HL-60 (cell line): ENCODE measurements around the gene KRTAP10-9.

Source experiments
- DNase-seq, 2 experiments: peaks; one replicate each; pipeline ENCODE4 v3.0.0-alpha.2; 2010 to 2020; ENCODE audit warnings: low read depth in 1 of 2, low spot score in 1 of 2
- H3K27ac ChIP-seq: fragments of 250-450 bp; sonication (Bioruptor Pico); replicated peaks from 2 replicates; pipeline ENCODE4 v1.5.1; 2020; ENCODE audit warnings: mild to moderate bottlenecking, moderate library complexity
- H3K27me3 ChIP-seq: fragments of 250-450 bp; sonication (Bioruptor Pico); 2 replicates; pipeline ENCODE4 v1.5.1; 2021; ENCODE audit warnings: mild to moderate bottlenecking, moderate library complexity; ENCODE audit not compliant: insufficient read depth, poor library complexity, severe bottlenecking
- H3K4me3 ChIP-seq: replicated peaks from 2 replicates; pipeline ENCODE4 v1.5.1; 2011; ENCODE audit warnings: mild to moderate bottlenecking, control low read depth, low read length; ENCODE audit not compliant: insufficient read depth
- CTCF ChIP-seq: IDR thresholded peaks from one replicate; pipeline ENCODE4 v1.5.1; 2011; ENCODE audit warnings: low read length, control low read depth, inconsistent platforms; ENCODE audit not compliant: insufficient read depth
- GABPA ChIP-seq: IDR thresholded peaks from 2 replicates; pipeline ENCODE4 v1.6.1; 2012; ENCODE audit warnings: low read depth
- POLR2AphosphoS5 ChIP-seq: IDR thresholded peaks from 2 replicates; pipeline ENCODE4 v1.6.1; 2012; ENCODE audit warnings: low read depth
- REST ChIP-seq: IDR thresholded peaks from 2 replicates; pipeline ENCODE4 v1.6.1; 2012; ENCODE audit warnings: low read depth; ENCODE audit not compliant: insufficient replicate concordance
- SPI1 ChIP-seq: IDR thresholded peaks from 2 replicates; pipeline ENCODE4 v1.6.1; 2012; ENCODE audit warnings: low read depth, mild to moderate bottlenecking, borderline replicate concordance

Gene KRTAP10-9

GRCh38 chr21:44639331-44639655, 12.4 kb downstream of the KRTAP10-9 start:
- no peak overlapping the region for H3K27ac ChIP-seq
- no peaks in the 10 kb centered on the region for H3K27me3 ChIP-seq
- DNase-seq: no peak
- TF ChIP-seq REST (no peak), GABPA (no peak), CTCF (no peak), SPI1 (no peak), POLR2AphosphoS5 (no peak)
- H3K4me3 ChIP-seq: no peak overlapping the region

- H3K27me3 ChIP-seq: no peaks in the 10 kb centered on the region
- no peak overlapping the region for H3K4me3 ChIP-seq
- no peak overlapping the region for H3K27ac ChIP-seq
- no peak for DNase-seq
- TF ChIP-seq SPI1 (no peak), GABPA (no peak), POLR2AphosphoS5 (no peak), CTCF (no peak), REST (no peak)
Observed at GRCh38 chr21:44640761-44641160, 13.9 kb downstream of the KRTAP10-9 start.

- Histone ChIP-seq H3K27ac (no peak overlapping the region), H3K4me3 (no peak overlapping the region), H3K27me3 (no peaks in the 10 kb centered on the region)
- no peak for DNase-seq
- no peak for TF ChIP-seq SPI1
- no peak for TF ChIP-seq REST
- TF ChIP-seq CTCF: no peak
Observed at GRCh38 chr21:44643741-44644310, 16.9 kb downstream of the KRTAP10-9 start.
